Spleen (tissue), 7 donors: ENCODE measurements around the gene PICK1.

ENCODE experiments used
- CTCF ChIP-seq, 11 experiments: fragments of 200-600 bp in 7 of 11; fragments of 450-650 bp in 4 of 11; sonication (generic) in 4 of 11; IDR thresholded peaks in 8 of 11; conservative IDR thresholded peaks in 3 of 11; 1 replicate in 7 of 11; 2 replicates in 4 of 11; pipeline versions ENCODE4 v1.4.0 to v1.8.0; 2016 to 2021; ENCODE audit warnings: antibody characterized with exemption in 11 of 11, inconsistent platforms in 4 of 11, mild to moderate bottlenecking in 1 of 11
- POLR2A ChIP-seq, 3 donors: fragments of 450-650 bp; IDR thresholded peaks; one replicate each; pipeline ENCODE4 v1.5.1; 2017; ENCODE audit warnings: antibody characterized with exemption in 3 of 3, mild to moderate bottlenecking in 1 of 3
- POLR2AphosphoS5 ChIP-seq, 3 donors: sonication (generic); formaldehyde crosslinking; IDR thresholded peaks; one replicate each; pipeline ENCODE4 v1.5.1; 2017; ENCODE audit warnings: antibody characterized with exemption in 3 of 3
- donor health status: DM: no; HTN: no; CAD: no; lungs with moderate emphysema.
- donor health status: DM: no; HTN: no; CAD: no.
- donor health status: DM: no; HTN: no; CAD: no.

DNA sequence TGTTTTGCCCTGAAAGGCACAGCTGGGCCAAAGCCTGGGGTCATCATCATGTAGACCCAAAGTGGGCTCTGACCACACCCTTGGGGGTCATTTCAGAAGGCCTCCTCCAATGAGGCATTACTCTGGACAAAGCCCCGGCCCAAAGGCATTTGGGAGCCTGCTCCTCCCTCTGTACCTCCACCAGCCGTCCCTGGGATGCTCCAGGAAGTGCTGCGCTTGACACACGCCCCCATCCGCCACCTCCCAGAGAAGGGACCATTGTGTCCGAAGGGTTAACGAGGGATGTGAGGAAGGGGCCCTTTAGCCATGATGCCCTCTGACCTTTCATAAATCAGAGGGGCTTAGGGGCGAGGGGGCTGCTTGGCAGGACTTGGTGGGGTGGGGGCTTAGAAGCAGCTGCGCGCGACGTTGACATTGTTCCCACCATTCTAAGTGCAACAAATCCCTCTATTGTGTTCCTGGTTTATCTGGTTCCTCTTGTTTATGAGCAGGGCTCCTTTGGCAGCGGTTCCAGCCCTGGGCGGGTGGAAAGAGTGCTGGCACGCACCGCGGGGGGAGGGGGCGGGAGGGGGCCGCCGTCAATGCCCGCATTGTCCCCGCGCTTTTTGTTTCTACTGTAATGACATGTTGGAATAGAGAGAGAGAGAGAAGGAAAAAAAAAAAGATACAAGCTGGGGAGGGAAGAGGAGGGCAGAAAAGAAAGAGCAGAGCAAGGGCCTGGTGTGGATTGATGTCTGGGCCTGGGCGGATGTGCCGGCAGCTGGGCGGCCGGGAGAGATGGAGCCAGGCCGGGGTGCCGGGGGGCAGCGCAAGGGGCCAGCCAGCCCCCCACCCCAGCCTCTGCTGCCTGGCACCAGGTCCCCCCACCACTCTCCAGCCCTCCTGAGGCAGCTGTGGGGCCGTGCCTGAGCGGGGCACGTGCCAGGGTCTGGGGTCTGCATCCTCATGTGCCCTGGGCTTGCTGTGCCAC lies 40.7 kb upstream of the PICK1 start:
- TF ChIP-seq POLR2AphosphoS5 (IDR thresholded peaks at IDR 0.05) (no peak), POLR2A (IDR thresholded peaks at IDR 0.05) (no peak), CTCF (IDR thresholded peaks at IDR 0.05 in 8 of 11, conservative IDR thresholded peaks at IDR 0.05 in 3 of 11) (no peak)
